ENCODE measurements around the gene CAMK2N2. TPM values are rescaled to one million over a fixed set of nuclear protein-coding genes. Genes with fewer than 3 reads are reported as not detected.

Gene CAMK2N2
- total RNA-seq, 4 donors from 2014 or later = not detected

DNA sequence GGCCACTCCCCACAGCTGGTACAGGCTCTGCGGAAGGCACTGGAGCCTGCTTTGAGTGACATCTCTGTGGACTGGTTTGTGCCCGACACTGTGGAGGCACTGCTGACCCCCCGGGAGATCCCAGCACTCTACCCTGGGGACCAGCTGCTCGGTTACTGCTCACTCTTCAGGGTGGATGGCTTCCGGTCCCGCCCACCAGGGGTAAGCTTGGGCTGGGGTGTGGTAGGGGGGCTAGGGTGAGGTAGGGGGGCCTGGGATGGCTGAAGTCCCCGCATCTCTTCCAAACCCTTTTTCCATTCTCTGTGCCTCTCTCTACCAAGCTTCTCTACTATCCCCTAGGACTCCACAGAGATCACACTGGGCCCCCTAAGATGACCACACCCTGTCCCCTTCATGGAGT, 24.1 kb downstream of the CAMK2N2 start:
- TF ChIP-seq, protein P1, sequence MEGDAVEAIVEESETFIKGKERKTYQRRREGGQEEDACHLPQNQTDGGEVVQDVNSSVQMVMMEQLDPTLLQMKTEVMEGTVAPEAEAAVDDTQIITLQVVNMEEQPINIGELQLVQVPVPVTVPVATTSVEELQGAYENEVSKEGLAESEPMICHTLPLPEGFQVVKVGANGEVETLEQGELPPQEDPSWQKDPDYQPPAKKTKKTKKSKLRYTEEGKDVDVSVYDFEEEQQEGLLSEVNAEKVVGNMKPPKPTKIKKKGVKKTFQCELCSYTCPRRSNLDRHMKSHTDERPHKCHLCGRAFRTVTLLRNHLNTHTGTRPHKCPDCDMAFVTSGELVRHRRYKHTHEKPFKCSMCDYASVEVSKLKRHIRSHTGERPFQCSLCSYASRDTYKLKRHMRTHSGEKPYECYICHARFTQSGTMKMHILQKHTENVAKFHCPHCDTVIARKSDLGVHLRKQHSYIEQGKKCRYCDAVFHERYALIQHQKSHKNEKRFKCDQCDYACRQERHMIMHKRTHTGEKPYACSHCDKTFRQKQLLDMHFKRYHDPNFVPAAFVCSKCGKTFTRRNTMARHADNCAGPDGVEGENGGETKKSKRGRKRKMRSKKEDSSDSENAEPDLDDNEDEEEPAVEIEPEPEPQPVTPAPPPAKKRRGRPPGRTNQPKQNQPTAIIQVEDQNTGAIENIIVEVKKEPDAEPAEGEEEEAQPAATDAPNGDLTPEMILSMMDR (IDR thresholded peaks at IDR 0.05; ENCODE audit: low read depth) = no peak

GRCh38 chr3:184236636-184237035, 24.7 kb downstream of the CAMK2N2 start:
- TF ChIP-seq, protein P1 (IDR thresholded peaks at IDR 0.05; ENCODE audit: low read depth) = no peak

DNA sequence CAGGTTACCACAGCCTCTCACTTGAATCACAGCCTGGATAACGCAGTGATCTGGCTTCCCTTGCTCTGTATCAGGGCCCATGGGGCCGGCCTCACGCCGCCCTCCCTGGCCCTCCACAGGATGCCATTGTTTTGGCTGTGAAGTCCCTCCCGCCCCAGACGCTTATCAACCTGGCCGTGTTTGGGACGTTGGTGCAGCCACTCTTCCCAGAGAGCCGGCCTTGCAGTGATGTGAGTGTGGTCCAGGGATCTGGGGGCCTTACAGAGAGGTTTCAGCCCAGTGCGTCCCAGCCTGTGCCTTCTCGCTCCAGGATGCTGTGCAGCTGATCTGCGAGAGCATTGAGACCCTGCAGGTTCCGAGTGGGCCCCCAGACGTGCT, 25.3 kb downstream of the CAMK2N2 start:
- TF ChIP-seq, protein P1 (IDR thresholded peaks at IDR 0.05; ENCODE audit: low read depth) = no peak

- TF ChIP-seq, protein P1 (IDR thresholded peaks at IDR 0.05; ENCODE audit: low read depth) = no peak
These were observed 25.8 kb downstream of the CAMK2N2 start for GRCh38 chr3:184235381-184236032.

DNA sequence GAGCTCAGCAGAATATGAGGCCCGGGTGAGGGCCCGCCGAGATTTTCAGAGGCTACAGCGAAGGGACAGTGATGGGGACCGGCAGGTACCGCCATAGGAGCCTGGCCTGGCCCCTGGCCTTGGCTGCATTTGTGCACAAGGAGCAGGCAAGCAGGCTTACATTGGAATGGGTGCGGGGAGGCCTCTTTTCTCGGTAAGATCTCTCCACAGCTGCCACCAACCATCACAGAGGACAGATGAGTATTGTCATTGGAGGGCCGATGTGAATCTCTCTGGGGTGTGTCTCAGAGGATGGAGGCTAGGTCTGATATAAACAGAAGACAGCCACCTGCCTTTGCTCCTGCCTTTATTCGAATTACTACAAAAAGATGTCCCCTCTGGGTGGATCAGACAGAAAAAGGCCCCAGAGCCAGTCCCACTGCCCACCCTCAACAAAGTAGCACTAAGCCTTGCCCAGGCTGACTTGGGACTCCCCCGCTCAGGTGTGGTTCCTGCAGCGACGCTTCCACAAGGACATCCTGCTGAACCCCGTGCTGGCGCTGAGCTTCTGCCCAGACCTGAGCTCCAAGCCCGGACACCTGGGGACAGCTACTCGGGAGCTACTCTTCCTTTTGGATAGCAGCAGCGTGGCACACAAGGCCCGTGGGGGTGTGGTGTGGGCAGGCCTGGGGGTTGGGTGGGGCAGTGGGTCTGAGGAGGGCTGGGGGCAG, 26.5 kb downstream of the CAMK2N2 start:
- TF ChIP-seq, protein P1 (IDR thresholded peaks at IDR 0.05; ENCODE audit: low read depth) = no peak

DNA sequence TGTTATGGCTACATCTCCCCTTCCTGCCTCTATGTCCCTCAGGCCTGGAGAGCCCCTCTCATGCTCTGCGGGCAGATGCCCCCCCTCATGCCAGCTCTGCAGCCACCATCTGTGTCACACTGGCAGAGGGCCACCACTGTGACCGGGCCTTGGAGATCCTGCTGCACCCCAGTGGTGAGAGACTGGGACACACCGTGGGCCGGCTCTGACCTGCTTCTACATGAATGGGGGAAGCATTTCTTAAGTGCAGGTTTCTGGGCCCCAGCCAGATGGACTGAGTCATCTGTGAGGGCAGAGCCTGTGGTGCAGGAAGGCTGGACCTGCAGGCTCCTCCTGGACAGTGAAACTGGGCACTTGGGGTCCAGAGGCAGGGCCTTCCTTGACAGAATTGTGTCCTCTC, 27.1 kb downstream of the CAMK2N2 start:
- TF ChIP-seq, protein P1 (IDR thresholded peaks at IDR 0.05; ENCODE audit: low read depth) = no peak

DNA sequence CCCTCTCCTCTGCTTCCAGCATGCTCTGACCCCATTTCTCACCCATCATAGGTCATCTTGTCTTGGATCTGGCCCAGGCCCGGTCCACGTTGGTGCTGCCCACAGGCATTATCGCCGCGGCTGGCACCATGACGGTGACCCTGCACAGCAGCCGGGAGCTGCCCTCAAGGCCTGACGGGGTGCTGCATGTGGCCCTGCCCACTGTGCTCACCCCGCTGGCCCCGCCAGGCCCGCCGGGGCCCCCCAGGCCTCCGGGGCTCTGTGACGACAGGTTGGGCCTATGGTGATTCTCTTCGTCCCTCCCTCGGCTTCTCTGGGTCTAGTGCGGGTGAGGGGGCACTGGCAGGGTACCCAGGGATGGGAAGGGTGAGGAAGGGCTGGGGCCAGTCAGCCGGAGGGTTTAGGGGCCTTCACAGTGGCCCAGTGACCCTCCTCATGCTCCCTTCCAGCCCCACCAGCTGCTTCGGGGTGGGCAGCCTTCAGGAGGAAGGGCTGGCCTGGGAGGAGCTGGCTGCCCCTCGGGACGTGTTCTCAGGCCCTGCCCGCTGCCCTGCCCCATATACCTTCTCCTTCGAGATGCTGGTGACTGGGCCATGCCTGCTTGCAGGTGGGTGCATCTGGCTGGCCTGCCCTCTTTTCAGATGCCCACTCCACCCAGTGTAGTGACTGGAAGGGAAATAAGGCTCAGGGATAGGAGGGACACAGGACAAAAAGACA, 28.1 kb downstream of the CAMK2N2 start:
- TF ChIP-seq, protein P1 (IDR thresholded peaks at IDR 0.05; ENCODE audit: low read depth) = no peak

Measured in subcutaneous adipose tissue (tissue), 4 donors.